Panc1 (cell line): ENCODE measurements around the gene LBH. TPM values are rescaled to one million over a fixed set of nuclear protein-coding genes. Genes with fewer than 3 reads are reported as not detected.

ENCODE experiments used
- ATAC-seq: fragments of 200-7000 bp; cut with Tn5 transposase; 2 replicates; pipeline ENCODE4 v1.9.1; 2020; ENCODE audit warnings: mild to moderate bottlenecking, moderate library complexity
- BruUV-seq: library from RNA; stranded (reverse); fragments of 400-500 nt; replicated peaks from 2 replicates; lab custom pipeline; 2021; lab: Mats Ljungman, UMichigan
- CTCF ChIA-PET: fragments of 300-600 bp; sonication (Branson Sonifier 250); formaldehyde crosslinking; loops from one replicate; lab custom pipeline; 2022; ENCODE audit warnings: antibody characterized with exemption; lab: Charles Lee
- POLR2A ChIA-PET: fragments of 300-600 bp; sonication (Branson Sonifier 250); formaldehyde crosslinking; loops from one replicate; lab custom pipeline; 2022; ENCODE audit warnings: antibody characterized with exemption; lab: Charles Lee
- DNase-seq: peaks from one replicate; pipeline ENCODE4 v3.0.0-alpha.2; 2010; ENCODE audit warnings: low read depth, low spot score
- H3K27ac ChIP-seq: 2 replicates; pipeline ENCODE4 v1.5.1; 2011; ENCODE audit warnings: mild to moderate bottlenecking, low read length, inconsistent platforms
- H3K27me3 ChIP-seq: fragments of 200-500 bp; sonication (Bioruptor generic); 2 replicates; pipeline ENCODE4 v1.6.0; 2014; ENCODE audit warnings: low read length, inconsistent platforms; ENCODE audit not compliant: control insufficient read depth, insufficient read depth
- H3K36me3 ChIP-seq: fragments of 200-500 bp; sonication (Bioruptor generic); 2 replicates; pipeline ENCODE4 v1.5.1; 2014; ENCODE audit warnings: inconsistent platforms, mild to moderate bottlenecking, low read length, moderate library complexity; ENCODE audit not compliant: control insufficient read depth, insufficient read depth
- H3K4me1 ChIP-seq: 2 replicates; pipeline ENCODE4 v1.5.1; 2011; ENCODE audit warnings: inconsistent platforms, mild to moderate bottlenecking, low read length, moderate library complexity; ENCODE audit not compliant: control insufficient read depth, insufficient read depth
- H3K4me3 ChIP-seq, 2 experiments: 2 replicates each; pipeline ENCODE4 v1.5.1; 2011 to 2012; ENCODE audit warnings: low read depth in 2 of 2, low read length in 2 of 2, mild to moderate bottlenecking in 2 of 2, inconsistent platforms in 1 of 2, moderate library complexity in 1 of 2
- H3K9me3 ChIP-seq: fragments of 200-500 bp; sonication (Bioruptor generic); 2 replicates; pipeline ENCODE4 v1.5.1; 2014; ENCODE audit warnings: low read depth, mild to moderate bottlenecking, inconsistent platforms, low read length, moderate library complexity; ENCODE audit not compliant: control insufficient read depth, insufficient read depth
- CTCF ChIP-seq: fragments of 450-650 bp; IDR thresholded peaks from 2 replicates; pipeline ENCODE4 v1.5.1; 2017; ENCODE audit warnings: mild to moderate bottlenecking
- POLR2AphosphoS5 ChIP-seq: IDR thresholded peaks from 2 replicates; pipeline ENCODE4 v1.6.1; 2012; ENCODE audit warnings: mild to moderate bottlenecking, low read depth, low read length, moderate library complexity
- REST ChIP-seq, 2 experiments: IDR thresholded peaks; 2 replicates each; pipeline ENCODE4 v1.6.1; 2011 to 2012; ENCODE audit warnings: low read depth in 2 of 2, control low read depth in 1 of 2, low read length in 1 of 2, mild to moderate bottlenecking in 1 of 2, moderate library complexity in 1 of 2; ENCODE audit not compliant: insufficient read depth in 1 of 2
- SIN3A ChIP-seq: IDR thresholded peaks from 2 replicates; pipeline ENCODE4 v1.6.1; 2012; ENCODE audit warnings: low read depth, mild to moderate bottlenecking, low read length, moderate library complexity, borderline replicate concordance; ENCODE audit not compliant: insufficient read depth
- TCF7L2 ChIP-seq: IDR thresholded peaks from 2 replicates; pipeline ENCODE4 v1.6.1; 2011; ENCODE audit warnings: mild to moderate bottlenecking, low read depth, low read length, inconsistent platforms
- in situ Hi-C: cut with HindIII; loops from 2 replicates; pipeline ENCODE4 v1.10.0; 2016; ENCODE audit warnings: low sequenced_read_pairs, low pct_unique_long_range_greater_than_20kb
- intact Hi-C: fragments of 100-400 bp; cut with micrococcal nuclease; formaldehyde crosslinking; loops from one replicate; pipeline ENCODE4 v1.10.0; 2022; ENCODE audit not compliant: unreplicated experiment
- total RNA-seq: library from RNA; stranded (reverse); gene quantifications from one replicate; pipeline ENCODE4 v1.2.1, GENCODE V29; 2021; ENCODE audit not compliant: unreplicated experiment

LBH gene
- total RNA-seq, 1 experiment from 2014 or later, result 2.2 TPM

GRCh38 chr2:30269771-30270145 is 38.4 kb downstream of the LBH start:
- in situ Hi-C loops (no loop called here), intact Hi-C loops (no loop called here)
- Histone ChIP-seq H3K9me3 (no peaks in the 10 kb centered on the region), H3K27me3 (no peaks in the 10 kb centered on the region), H3K36me3 (no peaks in the 10 kb centered on the region), H3K27ac (no peak overlapping the region), H3K4me3 (no peak overlapping the region), H3K4me1 (no peaks in the 10 kb centered on the region)
- TF ChIP-seq POLR2AphosphoS5, result no peak
- TF ChIP-seq REST (IDR thresholded peaks at IDR 0.05; ENCODE audit: insufficient read depth in 1 of 2, low read depth in 2 of 2, low read length in 1 of 2), result no peak
- no peak for TF ChIP-seq TCF7L2
- no peak for TF ChIP-seq CTCF
- TF ChIP-seq SIN3A, result no peak
- ChIA-PET CTCF (no interaction called here), POLR2A (no interaction called here)
- BruUV-seq, result no TSS peak
- DNase-seq (no peak), ATAC-seq (no peak)

GRCh38 chr2:30270166-30270565 is 38.8 kb downstream of the LBH start:
- Histone ChIP-seq H3K36me3 (no peaks in the 10 kb centered on the region), H3K27ac (no peak overlapping the region), H3K9me3 (no peaks in the 10 kb centered on the region), H3K4me1 (no peaks in the 10 kb centered on the region), H3K27me3 (no peaks in the 10 kb centered on the region), H3K4me3 (no peak overlapping the region)
- DNase-seq (no peak), ATAC-seq (no peak)
- intact Hi-C loops (no loop called here), in situ Hi-C loops (no loop called here)
- POLR2A ChIA-PET, result no interaction called here
- BruUV-seq, result no TSS peak
- CTCF ChIA-PET, result no interaction called here
- TF ChIP-seq REST (IDR thresholded peaks at IDR 0.05; ENCODE audit: insufficient read depth in 1 of 2, low read depth in 2 of 2, low read length in 1 of 2) (no peak), SIN3A (no peak), CTCF (no peak), POLR2AphosphoS5 (no peak), TCF7L2 (no peak)
